Lower leg skin (tissue), 3 donors: ENCODE data around the gene MYL6.

ENCODE experiments used
- CTCF ChIP-seq, 3 donors: fragments of 450-650 bp; IDR thresholded peaks; one replicate each; pipeline ENCODE4 v1.5.1; 2016; ENCODE audit warnings: antibody characterized with exemption in 3 of 3, mild to moderate bottlenecking in 3 of 3, moderate library complexity in 2 of 3
- POLR2A ChIP-seq, 2 donors: fragments of 450-650 bp; IDR thresholded peaks; one replicate each; pipeline ENCODE4 v1.6.1; 2016 to 2017; ENCODE audit warnings: antibody characterized with exemption in 2 of 2, mild to moderate bottlenecking in 1 of 2, moderate library complexity in 1 of 2

- TF ChIP-seq CTCF (IDR thresholded peaks at IDR 0.05): no peak
- TF ChIP-seq POLR2A (IDR thresholded peaks at IDR 0.05): no peak
Measured at GRCh38 chr12:56120158-56120846, 37.9 kb upstream of the MYL6 start.
